GM10266 (cell line): ENCODE measurements around the gene GNB5.

Source experiments
- DNase-seq: peaks from one replicate; pipeline ENCODE4 v3.0.0; 2012; ENCODE audit errors: extremely low spot score
- CTCF ChIP-seq: IDR thresholded peaks from 2 replicates; pipeline ENCODE4 v1.5.1; 2012; ENCODE audit warnings: mild to moderate bottlenecking, low read depth; ENCODE audit not compliant: control insufficient read depth, insufficient read depth; ENCODE audit errors: missing control alignments

The GNB5 gene

DNA sequence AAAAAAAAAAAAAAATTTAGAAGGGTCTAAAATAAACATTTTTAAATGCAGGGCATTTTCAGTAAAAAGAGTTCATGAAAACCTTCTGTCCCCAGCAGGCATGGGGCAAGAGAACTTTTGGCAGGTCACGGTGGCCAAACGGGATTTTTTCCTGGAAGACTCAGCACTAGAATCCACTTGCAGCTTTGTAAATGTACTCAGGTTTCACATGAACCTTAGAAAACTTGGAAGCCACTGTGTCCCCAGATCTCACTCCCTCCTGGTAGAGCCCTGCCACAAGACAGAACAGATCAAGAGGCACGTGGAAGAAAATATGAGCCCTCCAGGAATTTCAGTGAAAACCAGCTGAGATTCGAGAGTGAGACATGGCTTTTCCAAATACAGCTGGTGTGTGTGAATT lies 2.1 kb upstream of the GNB5 start:
- TF ChIP-seq CTCF = no peak

DNA sequence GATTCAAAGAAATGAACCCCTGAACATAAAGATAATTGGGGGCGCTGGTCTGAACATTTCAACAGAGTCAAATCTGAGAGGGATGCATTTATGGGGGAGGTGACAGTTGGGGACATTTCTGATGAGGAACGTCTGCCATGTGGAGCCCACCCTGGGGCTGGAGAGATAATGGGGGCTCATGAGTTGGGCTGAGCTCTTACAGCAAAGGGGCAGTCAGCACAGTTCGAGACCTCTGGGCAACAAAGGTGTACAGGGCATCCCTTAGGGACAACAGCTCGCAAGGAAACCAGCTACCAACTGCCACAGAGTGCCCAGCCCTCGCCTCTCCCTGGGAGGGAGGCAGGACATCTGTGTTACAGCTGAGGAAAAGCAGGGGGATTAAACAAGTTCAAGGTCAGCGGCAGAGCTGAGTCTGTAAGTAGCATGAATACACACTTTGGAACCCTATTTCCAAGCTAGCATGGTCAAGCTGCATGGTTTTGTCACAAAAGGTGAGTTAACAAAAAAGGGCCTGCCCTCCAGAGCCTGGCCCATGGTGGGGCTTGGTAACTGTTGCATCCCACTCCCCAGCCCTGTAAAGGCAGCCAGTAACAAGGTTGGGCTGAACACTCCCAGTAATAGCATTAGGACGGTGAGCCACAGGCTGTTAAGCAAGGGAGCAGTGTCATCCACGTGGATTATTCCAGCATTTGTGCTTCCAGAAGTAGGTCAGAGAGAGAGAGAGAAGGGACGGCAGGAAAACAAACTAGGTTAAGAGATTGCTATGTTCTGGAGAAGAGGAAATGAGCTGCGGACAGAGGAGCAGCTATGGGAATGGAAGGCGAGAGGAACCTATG lies 4.3 kb downstream of the GNB5 start:
- no peak for TF ChIP-seq CTCF
- DNase-seq = no peak

More for the DNA sequence above, 2.1 kb upstream of the GNB5 start:
- DNase-seq = no peak

- TF ChIP-seq CTCF = no peak
- DNase-seq = no peak
Measured at GRCh38 chr15:52185151-52185561, 6.0 kb downstream of the GNB5 start.

- DNase-seq = no peak
- TF ChIP-seq CTCF = no peak
Measured at GRCh38 chr15:52184721-52185120, 6.5 kb downstream of the GNB5 start.

- DNase-seq = peak; percentile 47
- TF ChIP-seq CTCF = peak; percentile 57
Measured at GRCh38 chr15:52183562-52184173, 7.5 kb downstream of the GNB5 start.

DNA sequence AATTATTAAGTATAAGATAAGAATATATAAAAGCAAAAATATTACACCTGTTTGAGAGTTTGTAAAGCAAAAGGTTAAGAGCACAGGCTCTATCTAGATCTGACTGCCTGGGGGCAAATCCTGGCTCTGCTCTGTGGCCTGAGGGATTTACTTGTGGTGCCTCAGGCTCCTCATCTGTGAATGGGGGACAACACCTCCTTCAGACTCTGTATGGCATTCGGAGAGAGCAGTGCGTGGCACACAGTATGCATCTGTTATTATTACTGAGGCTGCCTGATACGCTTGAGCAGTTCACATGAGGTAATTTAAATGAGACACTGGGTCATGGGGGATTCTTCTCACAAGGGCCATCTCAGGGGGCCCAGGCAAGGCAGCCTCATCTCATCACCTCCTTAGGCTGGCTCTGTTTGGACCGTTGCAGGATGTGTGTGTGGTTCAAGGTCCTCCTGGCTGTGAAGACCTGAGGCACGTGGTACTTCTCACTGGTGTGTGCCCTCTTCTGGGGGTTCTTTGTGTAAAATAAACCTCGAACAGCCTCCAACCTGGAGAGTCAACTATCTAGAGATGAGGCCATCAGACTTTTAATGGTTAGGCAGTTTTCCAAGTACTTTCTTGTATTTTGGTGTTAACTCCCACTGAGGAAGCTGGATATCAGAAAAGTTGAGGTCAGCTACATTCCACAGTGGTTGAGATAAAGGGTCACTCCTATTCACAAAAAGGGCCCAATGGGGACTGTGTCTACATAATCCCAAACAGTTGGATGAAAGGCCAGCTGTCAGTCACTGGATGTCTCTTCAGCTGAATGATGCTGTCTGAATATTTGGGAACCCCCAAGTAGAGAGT lies 9.0 kb downstream of the GNB5 start:
- DNase-seq = no peak
- no peak for TF ChIP-seq CTCF
